Mesenchymal stem cell (in vitro differentiated cells and primary cell): ENCODE data around the gene EN1.

Experiments
- DNase-seq: peaks from one replicate; pipeline ENCODE4 v3.0.0-alpha.2; 2013
- H2AFZ ChIP-seq: one replicate; pipeline ENCODE4 v1.6.1; 2013; ENCODE audit warnings: low read depth, mild to moderate bottlenecking, control low read depth, inconsistent platforms, low read length, moderate library complexity
- H2AK5ac ChIP-seq: 2 replicates; pipeline ENCODE4 v1.6.1; 2013; ENCODE audit warnings: low read length, moderate library complexity, mild to moderate bottlenecking, inconsistent platforms; ENCODE audit not compliant: severe bottlenecking
- H2BK120ac ChIP-seq: one replicate; pipeline ENCODE4 v1.6.1; 2013; ENCODE audit warnings: low read depth, mild to moderate bottlenecking, inconsistent platforms, low read length, moderate library complexity
- H2BK12ac ChIP-seq, 2 experiments: one replicate each; pipeline ENCODE4 v1.6.1; 2013; ENCODE audit warnings: inconsistent platforms in 2 of 2, low read length in 2 of 2, mild to moderate bottlenecking in 2 of 2, moderate library complexity in 2 of 2, control low read depth in 1 of 2
- H2BK15ac ChIP-seq: one replicate; pipeline ENCODE4 v1.6.1; 2013; ENCODE audit warnings: mild to moderate bottlenecking, low read depth, inconsistent platforms; ENCODE audit not compliant: poor library complexity, severe bottlenecking
- H2BK5ac ChIP-seq: 2 replicates; pipeline ENCODE4 v1.6.1; 2013; ENCODE audit warnings: low read depth, mild to moderate bottlenecking, low read length, control low read depth, inconsistent platforms; ENCODE audit not compliant: poor library complexity, severe bottlenecking
- H3K14ac ChIP-seq, 2 experiments: one replicate each; pipeline ENCODE4 v1.6.1; 2013; ENCODE audit warnings: inconsistent platforms in 2 of 2, low read length in 2 of 2, control low read depth in 1 of 2, mild to moderate bottlenecking in 1 of 2, moderate library complexity in 1 of 2
- H3K18ac ChIP-seq, 2 experiments: one replicate each; pipeline ENCODE4 v1.6.1; 2013; ENCODE audit warnings: inconsistent platforms in 2 of 2, low read length in 2 of 2, control low read depth in 1 of 2, low read depth in 1 of 2, mild to moderate bottlenecking in 1 of 2
- H3K23ac ChIP-seq, 2 experiments: one replicate each; pipeline ENCODE4 v1.6.1; 2013; ENCODE audit warnings: inconsistent platforms in 2 of 2, low read length in 2 of 2, mild to moderate bottlenecking in 2 of 2, moderate library complexity in 2 of 2, control low read depth in 1 of 2
- H3K27ac ChIP-seq: 2 replicates; pipeline ENCODE4 v1.5.1; 2013; ENCODE audit warnings: mild to moderate bottlenecking, moderate library complexity, low read length, control low read depth, inconsistent platforms; ENCODE audit not compliant: poor library complexity, severe bottlenecking
- H3K27me3 ChIP-seq, 2 experiments: 2 replicates each; pipeline versions ENCODE4 v1.6.1 to v1.7.0; 2013; ENCODE audit warnings: low read length in 2 of 2, mild to moderate bottlenecking in 2 of 2, moderate library complexity in 2 of 2, control low read depth in 1 of 2, inconsistent platforms in 1 of 2; ENCODE audit not compliant: control insufficient read depth in 1 of 2, insufficient read depth in 1 of 2
- H3K36me3 ChIP-seq, 2 experiments: 2 replicates each; pipeline versions ENCODE4 v1.6.1 to v1.7.0; 2013; ENCODE audit warnings: low read length in 2 of 2, control low read depth in 1 of 2, inconsistent platforms in 1 of 2, low read depth in 1 of 2, mild to moderate bottlenecking in 1 of 2; ENCODE audit not compliant: insufficient read depth in 2 of 2, control insufficient read depth in 1 of 2
- H3K4ac ChIP-seq, 2 experiments: one replicate each; pipeline ENCODE4 v1.6.1; 2013; ENCODE audit warnings: inconsistent platforms in 2 of 2, low read length in 2 of 2, mild to moderate bottlenecking in 2 of 2, moderate library complexity in 2 of 2, control low read depth in 1 of 2, low read depth in 1 of 2
- H3K4me1 ChIP-seq: 2 replicates; pipeline ENCODE4 v1.6.1; 2013; ENCODE audit warnings: low read depth, low read length, control low read depth; ENCODE audit not compliant: control insufficient read depth, insufficient read depth
- H3K4me2 ChIP-seq: 2 replicates; pipeline ENCODE4 v1.6.1; 2013; ENCODE audit warnings: low read length, mild to moderate bottlenecking, inconsistent platforms; ENCODE audit not compliant: poor library complexity, severe bottlenecking
- H3K4me3 ChIP-seq, 2 experiments: 2 replicates each; pipeline versions ENCODE4 v1.5.1 to v1.7.0; 2013; ENCODE audit warnings: low read length in 2 of 2, mild to moderate bottlenecking in 2 of 2, control low read depth in 1 of 2, low read depth in 1 of 2; ENCODE audit not compliant: insufficient read depth in 1 of 2
- H3K79me1 ChIP-seq: replicated peaks from 2 replicates; pipeline ENCODE4 v1.6.1; 2013; ENCODE audit warnings: mild to moderate bottlenecking, control low read depth, low read length, inconsistent platforms; ENCODE audit not compliant: poor library complexity, severe bottlenecking
- H3K9ac ChIP-seq: 2 replicates; pipeline ENCODE4 v1.7.0; 2013; ENCODE audit warnings: mild to moderate bottlenecking, low read length, moderate library complexity
- H3K9me3 ChIP-seq: 2 replicates; pipeline ENCODE4 v1.7.0; 2013; ENCODE audit warnings: mild to moderate bottlenecking, low read length; ENCODE audit not compliant: control insufficient read depth
- H4K8ac ChIP-seq: one replicate; pipeline ENCODE4 v1.6.1; 2013; ENCODE audit warnings: inconsistent platforms, mild to moderate bottlenecking, low read length, moderate library complexity
- H4K91ac ChIP-seq: one replicate; pipeline ENCODE4 v1.6.1; 2013; ENCODE audit warnings: mild to moderate bottlenecking, low read length, inconsistent platforms
- WGBS: methylation state at CpG from one replicate; pipeline ENCODE4 v1.1.7; 2013; ENCODE audit warnings: mixed read lengths; 5-methylcytosine and 5-hydroxymethylcytosine counted together

Gene EN1

GRCh38 chr2:118875318-118875717, 27.9 kb upstream of the EN1 start:
- Histone ChIP-seq H3K4me1 (no peaks in the 10 kb centered on the region), H4K8ac (no peak overlapping the region), H3K9me3 (no peaks in the 10 kb centered on the region), H4K91ac (no peak overlapping the region), H2BK120ac (no peak overlapping the region), H3K79me1 (no peaks in the 10 kb centered on the region), H3K4me2 (no peak overlapping the region), H2BK15ac (no peak overlapping the region), H2AK5ac (no peak overlapping the region), H3K4ac (no peak overlapping the region), H3K4me3 (no peak overlapping the region), H3K23ac (no peak overlapping the region), H3K36me3 (no peaks in the 10 kb centered on the region), H2BK5ac (no peak overlapping the region), H2AFZ (no peak overlapping the region), H3K27me3 (peaks cover 0 to 67% of the 10 kb centered on the region in 2 experiments), H3K27ac (no peak overlapping the region), H3K9ac (no peak overlapping the region), H3K18ac (no peak overlapping the region), H3K14ac (no peak overlapping the region), H2BK12ac (no peak overlapping the region)
- WGBS, result 63% methylated on average over 2 of the region's 4 CpGs
- no peak for DNase-seq

DNA sequence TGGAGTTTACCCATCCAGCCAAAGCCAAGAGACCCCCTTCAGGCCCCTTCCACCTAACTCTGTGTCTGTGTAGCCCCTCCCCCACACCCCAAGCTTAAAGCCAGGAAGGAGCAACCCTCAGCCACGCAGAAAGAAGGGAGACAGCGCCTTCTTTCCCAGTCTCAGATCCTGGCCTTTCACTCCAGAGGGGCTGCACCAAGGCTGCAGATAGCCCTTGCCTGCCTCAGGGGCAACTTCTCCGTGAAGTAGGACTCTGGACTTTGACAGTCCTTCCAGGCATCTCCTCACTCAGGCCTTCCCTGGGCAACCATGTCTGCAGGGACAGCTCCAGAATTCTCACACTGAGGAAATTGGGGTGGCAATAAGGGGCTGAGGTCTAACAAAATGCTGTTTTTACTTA, 26.9 kb upstream of the EN1 start:
- H4K91ac ChIP-seq, result no peak overlapping the region
- no peak overlapping the region for H2AFZ ChIP-seq
- no peak overlapping the region for H3K9ac ChIP-seq
- no peaks in the 10 kb centered on the region for H3K9me3 ChIP-seq
- no peak overlapping the region for H3K14ac ChIP-seq
- no peak overlapping the region for H3K4me3 ChIP-seq
- H3K4ac ChIP-seq, result no peak overlapping the region
- no peak overlapping the region for H4K8ac ChIP-seq
- no peak overlapping the region for H2BK120ac ChIP-seq
- no peak overlapping the region for H3K27ac ChIP-seq
- no peak overlapping the region for H2BK5ac ChIP-seq
- H2BK12ac ChIP-seq, result no peak overlapping the region
- DNase-seq, result no peak
- peaks cover 0 to 57% of the 10 kb centered on the region in 2 experiments for H3K27me3 ChIP-seq
- no peak overlapping the region for H2BK15ac ChIP-seq
- H2AK5ac ChIP-seq, result no peak overlapping the region
- no peaks in the 10 kb centered on the region for H3K36me3 ChIP-seq
- WGBS, result 62% methylated on average over 3 of the region's 3 CpGs
- H3K4me1 ChIP-seq, result no peaks in the 10 kb centered on the region
- H3K23ac ChIP-seq, result no peak overlapping the region
- no peak overlapping the region for H3K4me2 ChIP-seq
- H3K79me1 ChIP-seq, result no peaks in the 10 kb centered on the region
- H3K18ac ChIP-seq, result no peak overlapping the region

DNA sequence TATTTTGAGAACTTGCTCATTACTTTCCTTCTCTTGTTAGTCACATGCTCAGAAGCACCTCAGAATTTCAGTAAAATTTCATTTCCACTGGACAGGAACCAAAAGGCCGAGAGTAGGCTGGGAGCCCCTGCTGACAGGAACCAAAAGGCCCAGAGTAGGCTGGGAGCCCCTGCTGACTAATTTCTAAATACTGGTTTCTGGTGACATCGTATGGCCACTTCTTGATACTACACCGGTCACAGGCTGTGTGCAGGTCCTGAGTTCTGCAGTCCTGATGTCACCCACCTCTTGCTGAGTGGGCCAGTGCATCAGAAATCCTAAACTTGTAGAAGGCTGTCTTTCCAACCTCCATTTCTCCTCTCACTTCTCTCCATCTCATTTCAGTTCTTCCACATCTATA, 17.7 kb upstream of the EN1 start:
- H3K4ac ChIP-seq, result no peak overlapping the region
- H3K9me3 ChIP-seq, result no peaks in the 10 kb centered on the region
- H2AFZ ChIP-seq, result no peak overlapping the region
- no peak overlapping the region for H2BK15ac ChIP-seq
- no peak overlapping the region for H2BK5ac ChIP-seq
- no peaks in the 10 kb centered on the region for H3K4me1 ChIP-seq
- DNase-seq, result peak; percentile 48
- no peak overlapping the region for H2AK5ac ChIP-seq
- H3K79me1 ChIP-seq, result no peaks in the 10 kb centered on the region
- 5% methylated on average over 3 of the region's 3 CpGs for WGBS
- H3K4me2 ChIP-seq, result no peak overlapping the region
- no peaks in the 10 kb centered on the region for H3K36me3 ChIP-seq
- no peak overlapping the region for H4K8ac ChIP-seq
- H3K18ac ChIP-seq, result no peak overlapping the region
- no peak overlapping the region for H3K9ac ChIP-seq
- H3K23ac ChIP-seq, result no peak overlapping the region
- H2BK120ac ChIP-seq, result no peak overlapping the region
- H3K4me3 ChIP-seq, result no peak overlapping the region
- no peak overlapping the region for H4K91ac ChIP-seq
- no peak overlapping the region for H3K14ac ChIP-seq
- H2BK12ac ChIP-seq, result no peak overlapping the region
- H3K27me3 ChIP-seq, result peaks cover 0 to 38% of the 10 kb centered on the region in 2 experiments
- no peak overlapping the region for H3K27ac ChIP-seq

GRCh38 chr2:118864207-118864606, 16.8 kb upstream of the EN1 start:
- Histone ChIP-seq H4K8ac (no peak overlapping the region), H3K27ac (no peak overlapping the region), H3K4me3 (no peak overlapping the region), H3K79me1 (no peaks in the 10 kb centered on the region), H3K4me2 (no peak overlapping the region), H2AFZ (no peak overlapping the region), H3K27me3 (peaks cover 8 to 47% of the 10 kb centered on the region in 2 experiments), H3K4ac (no peak overlapping the region), H3K18ac (no peak overlapping the region), H3K9me3 (no peaks in the 10 kb centered on the region), H2BK5ac (no peak overlapping the region), H3K4me1 (no peaks in the 10 kb centered on the region), H4K91ac (no peak overlapping the region), H2BK15ac (no peak overlapping the region), H2BK12ac (no peak overlapping the region), H3K14ac (no peak overlapping the region), H2AK5ac (no peak overlapping the region), H3K9ac (no peak overlapping the region), H3K23ac (no peak overlapping the region), H3K36me3 (no peaks in the 10 kb centered on the region), H2BK120ac (no peak overlapping the region)
- 80% methylated on average over 9 of the region's 13 CpGs for WGBS
- no peak for DNase-seq
